Amniotic epithelial cell (primary cell): Measurements from ENCODE around the gene SLC25A5.

Experiments
- DNase-seq: peaks from one replicate; pipeline ENCODE4 v3.0.0-alpha.2; 2010; ENCODE audit warnings: low read depth

Gene SLC25A5

GRCh38 chrX:119505945-119506344 lies 37.7 kb downstream of the SLC25A5 start:
- no peak for DNase-seq

GRCh38 chrX:119507206-119507605 lies 39.0 kb downstream of the SLC25A5 start:
- DNase-seq = no peak

- DNase-seq = peak; percentile 64
Measured at GRCh38 chrX:119512146-119512800, 44.0 kb downstream of the SLC25A5 start.

- peak; percentile 57 for DNase-seq
Measured at GRCh38 chrX:119516157-119516702, 48.0 kb downstream of the SLC25A5 start.

GRCh38 chrX:119518371-119518770 lies 50.1 kb downstream of the SLC25A5 start:
- DNase-seq = no peak
